ENCODE measurements around the gene CABP2.
"Not testable (repeated sequence)": the region's sequence is repeated elsewhere in the genome, so short reads cannot be mapped to it uniquely, and the experiment has no call there.

Gene CABP2

DNA sequence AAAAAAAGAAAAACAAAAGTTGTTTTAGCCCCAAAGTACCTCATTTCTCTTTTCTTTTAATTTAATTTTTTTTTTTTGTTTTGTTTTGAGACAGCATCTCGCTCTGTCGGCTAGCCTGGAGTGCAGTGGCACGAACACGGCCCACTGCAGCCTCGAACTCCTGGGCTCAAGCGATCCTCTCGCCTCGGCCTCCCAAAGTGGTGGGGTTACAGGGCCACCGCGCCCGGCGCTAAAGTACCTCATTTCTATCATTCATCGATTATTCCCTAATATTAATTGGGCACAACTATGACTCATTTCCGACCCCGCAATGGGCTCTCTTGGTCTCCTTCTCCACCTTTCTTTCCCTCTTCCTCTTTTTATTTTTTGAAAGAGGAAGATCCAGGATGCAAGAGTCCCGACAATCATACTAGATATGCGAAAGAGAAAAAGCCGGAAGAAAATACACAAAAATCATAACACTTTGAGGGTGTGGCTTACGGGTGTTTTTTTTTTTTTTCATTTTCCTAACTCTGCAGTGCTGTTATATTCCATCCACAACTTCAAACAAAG is 40.9 kb downstream of the CABP2 start:
- DNase-seq (ENCODE audit: low read depth in 4 of 4, low spot score in 1 of 4), result no peak

DNA sequence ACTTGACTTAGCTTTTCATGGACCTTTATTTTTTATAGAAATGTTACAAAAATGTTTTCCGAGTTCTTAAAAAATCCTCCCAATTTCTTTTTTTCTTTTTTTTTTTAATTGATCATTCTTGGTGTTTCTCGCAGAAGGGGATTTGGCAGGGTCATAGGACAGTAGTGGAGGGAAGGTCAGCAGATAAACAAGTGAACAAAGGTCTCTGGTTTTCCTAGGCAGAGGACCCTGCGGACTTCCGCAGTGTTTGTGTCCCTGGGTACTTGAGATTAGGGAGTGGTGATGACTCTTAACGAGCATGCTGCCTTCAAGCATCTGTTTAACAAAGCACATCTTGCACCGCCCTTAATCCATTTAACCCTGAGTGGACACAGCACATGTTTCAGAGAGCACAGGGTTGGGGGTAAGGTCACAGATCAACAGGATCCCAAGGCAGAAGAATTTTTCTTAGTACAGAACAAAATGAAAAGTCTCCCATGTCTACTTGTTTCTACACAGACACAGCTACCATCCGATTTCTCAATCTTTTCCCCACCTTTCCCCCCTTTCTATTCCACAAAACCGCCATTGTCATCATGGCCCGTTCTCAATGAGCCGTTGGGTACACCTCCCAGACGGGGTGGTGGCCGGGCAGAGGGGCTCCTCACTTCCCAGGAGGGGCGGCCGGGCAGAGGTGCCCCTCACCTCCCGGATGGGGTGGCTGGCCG is 45.7 kb downstream of the CABP2 start:
- DNase-seq (ENCODE audit: low read depth in 4 of 4, low spot score in 1 of 4), result not testable (repeated sequence)

DNA sequence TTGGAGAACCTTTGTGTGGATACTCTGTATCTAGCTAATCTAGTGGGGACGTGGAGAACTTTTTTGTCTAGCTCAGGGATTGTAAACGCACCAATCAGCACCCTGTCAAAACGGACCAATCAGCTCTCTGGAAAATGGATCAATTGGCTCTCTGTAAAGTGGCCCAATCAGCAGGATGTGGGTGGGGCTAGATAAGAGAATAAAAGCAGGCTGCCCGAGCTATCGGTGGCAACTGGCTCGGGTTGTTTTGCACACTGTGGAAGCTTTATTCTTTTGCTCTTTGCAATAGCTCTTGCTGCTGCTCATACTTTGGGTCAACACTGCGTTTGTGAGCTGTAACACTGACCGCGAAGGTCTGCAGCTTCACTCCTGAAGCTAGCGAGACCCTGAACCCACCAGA is 46.6 kb downstream of the CABP2 start:
- DNase-seq (ENCODE audit: low read depth in 4 of 4, low spot score in 1 of 4), result not testable (repeated sequence)

DNA sequence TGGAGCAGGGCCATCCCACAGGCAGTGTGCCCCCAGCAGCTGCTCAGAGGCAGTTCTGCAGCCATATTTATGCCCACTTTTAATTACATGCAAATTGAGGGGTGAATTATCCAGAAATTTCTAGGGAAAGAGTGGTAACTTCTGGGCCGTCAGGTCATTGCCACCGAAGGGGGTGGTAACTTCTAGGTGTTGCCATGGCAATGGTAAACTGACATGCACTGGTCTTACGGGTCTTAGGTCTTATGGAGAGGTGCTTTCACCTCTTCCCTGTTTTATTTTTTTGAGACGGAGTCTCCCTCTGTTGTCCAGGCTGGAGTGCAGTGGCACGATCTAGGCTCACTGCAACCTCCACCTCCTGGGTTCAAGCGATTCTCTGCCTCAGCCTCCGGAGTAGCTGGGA is 50.4 kb downstream of the CABP2 start:
- DNase-seq (ENCODE audit: low read depth in 4 of 4, low spot score in 1 of 4), result no peak

DNA sequence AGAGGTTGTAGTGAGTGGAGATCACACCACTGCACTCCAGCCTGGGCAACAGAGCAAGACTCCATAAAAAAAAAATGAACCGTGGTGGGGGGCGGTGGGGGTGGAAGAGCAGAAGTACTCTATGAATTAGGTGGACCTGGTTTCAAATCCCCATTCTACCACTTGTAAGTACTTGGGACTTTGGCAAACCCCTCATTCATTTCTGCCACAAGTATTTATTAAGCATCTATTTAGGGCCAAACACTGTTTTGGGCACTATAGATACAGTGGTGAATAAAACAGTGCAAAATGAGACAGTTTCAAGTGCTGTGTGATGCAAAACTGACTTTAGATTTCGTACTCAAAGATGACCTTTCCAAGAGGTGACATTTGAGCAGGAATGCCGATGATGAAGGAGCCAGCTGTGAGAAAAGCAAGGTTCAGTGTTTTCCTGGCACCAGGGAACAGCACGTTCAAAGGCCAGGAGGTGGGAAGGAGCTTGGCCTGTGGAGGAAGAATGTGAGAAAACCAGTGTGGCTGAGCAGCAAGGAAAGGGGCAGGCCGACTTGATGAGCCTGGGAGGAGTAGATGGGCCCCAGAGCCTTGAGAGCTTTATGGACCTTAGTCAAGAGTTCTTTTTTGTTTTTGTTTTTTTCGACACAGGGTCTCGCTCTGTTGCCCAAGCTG is 52.8 kb downstream of the CABP2 start:
- no peak for DNase-seq (ENCODE audit: low read depth in 4 of 4, low spot score in 1 of 4)

DNA sequence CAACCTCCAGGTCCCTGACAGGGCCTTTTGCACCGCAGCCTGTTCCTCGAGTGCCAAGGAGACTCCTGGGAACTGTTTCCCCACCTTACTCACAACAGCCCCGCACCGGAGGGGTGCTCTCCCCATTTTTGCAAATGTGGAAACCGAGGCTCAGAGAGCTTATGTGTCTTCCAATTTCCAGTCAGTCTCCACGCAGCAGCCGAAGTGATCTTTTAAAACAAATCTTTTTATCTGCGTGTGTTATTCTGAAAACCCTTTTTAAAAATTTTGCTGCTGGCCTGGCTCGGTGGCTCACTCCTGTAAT is 53.8 kb downstream of the CABP2 start:
- DNase-seq (ENCODE audit: low read depth in 4 of 4, low spot score in 1 of 4), result no peak

Data from stimulated activated CD4-positive, alpha-beta T cell treated with anti-CD3 and anti-CD28 coated beads, Interleukin-1b, Interleukin-23, amount 100 ng/mL, for 24 hours (primary cell).